ENCODE results near the gene ZBTB47.

ZBTB47 gene

DNA sequence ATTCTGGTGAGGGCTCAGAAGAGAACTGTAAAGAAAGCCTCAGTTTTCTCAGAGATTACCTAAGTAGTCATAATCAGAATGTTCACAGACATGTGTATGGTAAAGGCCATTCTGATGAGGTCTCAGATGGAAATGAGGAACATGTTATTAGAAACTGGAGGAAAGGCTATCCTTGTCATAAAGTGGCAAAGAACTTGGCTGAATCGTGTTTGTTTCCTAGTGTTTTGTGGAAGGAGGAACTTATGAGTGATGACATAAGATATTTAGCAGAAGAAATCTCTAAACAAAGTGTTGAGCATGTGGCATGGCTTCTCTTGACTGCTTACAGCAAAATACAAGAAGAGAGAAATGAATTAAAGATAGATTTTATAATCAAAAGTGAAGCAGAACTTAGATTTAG lies 19.0 kb downstream of the ZBTB47 start:
- no peak for DNase-seq (ENCODE audit: low spot score)
- TF ChIP-seq, protein P1, sequence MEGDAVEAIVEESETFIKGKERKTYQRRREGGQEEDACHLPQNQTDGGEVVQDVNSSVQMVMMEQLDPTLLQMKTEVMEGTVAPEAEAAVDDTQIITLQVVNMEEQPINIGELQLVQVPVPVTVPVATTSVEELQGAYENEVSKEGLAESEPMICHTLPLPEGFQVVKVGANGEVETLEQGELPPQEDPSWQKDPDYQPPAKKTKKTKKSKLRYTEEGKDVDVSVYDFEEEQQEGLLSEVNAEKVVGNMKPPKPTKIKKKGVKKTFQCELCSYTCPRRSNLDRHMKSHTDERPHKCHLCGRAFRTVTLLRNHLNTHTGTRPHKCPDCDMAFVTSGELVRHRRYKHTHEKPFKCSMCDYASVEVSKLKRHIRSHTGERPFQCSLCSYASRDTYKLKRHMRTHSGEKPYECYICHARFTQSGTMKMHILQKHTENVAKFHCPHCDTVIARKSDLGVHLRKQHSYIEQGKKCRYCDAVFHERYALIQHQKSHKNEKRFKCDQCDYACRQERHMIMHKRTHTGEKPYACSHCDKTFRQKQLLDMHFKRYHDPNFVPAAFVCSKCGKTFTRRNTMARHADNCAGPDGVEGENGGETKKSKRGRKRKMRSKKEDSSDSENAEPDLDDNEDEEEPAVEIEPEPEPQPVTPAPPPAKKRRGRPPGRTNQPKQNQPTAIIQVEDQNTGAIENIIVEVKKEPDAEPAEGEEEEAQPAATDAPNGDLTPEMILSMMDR (IDR thresholded peaks at IDR 0.05; ENCODE audit: extremely low read depth, missing control alignments): no peak

DNA sequence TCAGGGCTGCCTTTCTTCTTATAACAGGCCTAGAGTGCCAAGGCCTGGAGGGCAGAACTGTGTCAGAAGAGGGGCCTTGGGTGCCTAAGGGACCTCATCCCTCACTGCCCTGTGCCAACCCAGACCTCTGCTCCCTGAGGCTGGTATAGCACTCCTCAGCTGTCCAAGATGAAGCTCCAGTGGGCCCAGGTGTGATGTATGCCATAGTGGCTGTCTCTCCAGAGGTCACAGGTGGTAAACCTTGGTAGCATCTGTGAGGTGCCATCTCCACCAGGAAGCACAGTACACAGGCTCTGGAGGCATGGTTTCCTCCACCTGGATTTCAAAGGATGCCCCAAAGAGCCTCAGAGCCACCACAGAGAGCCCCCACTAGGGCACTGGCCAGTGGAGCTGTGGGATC lies 19.6 kb downstream of the ZBTB47 start:
- TF ChIP-seq, protein P1 (IDR thresholded peaks at IDR 0.05; ENCODE audit: extremely low read depth, missing control alignments): no peak
- DNase-seq (ENCODE audit: low spot score): no peak

DNA sequence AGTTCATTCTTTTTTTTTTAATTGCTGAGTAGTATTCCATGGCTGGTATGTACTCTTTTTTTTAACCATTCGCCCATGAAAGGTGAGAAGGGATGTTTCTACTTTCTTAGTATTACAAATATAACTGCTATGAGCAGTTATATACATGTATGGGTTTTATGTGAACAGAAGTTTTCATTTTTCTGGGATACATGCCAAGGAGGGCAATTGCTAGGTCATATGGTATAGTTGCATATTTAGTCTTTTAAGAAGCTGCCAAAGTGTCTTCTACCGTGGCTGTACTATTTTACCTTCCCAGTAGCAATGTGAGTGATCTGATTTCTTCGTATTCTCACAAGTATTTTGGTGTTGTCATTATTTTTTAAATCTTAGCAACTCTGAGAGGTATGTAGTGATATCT lies 20.6 kb downstream of the ZBTB47 start:
- DNase-seq (ENCODE audit: low spot score): no peak
- TF ChIP-seq, protein P1 (IDR thresholded peaks at IDR 0.05; ENCODE audit: extremely low read depth, missing control alignments): no peak

DNA sequence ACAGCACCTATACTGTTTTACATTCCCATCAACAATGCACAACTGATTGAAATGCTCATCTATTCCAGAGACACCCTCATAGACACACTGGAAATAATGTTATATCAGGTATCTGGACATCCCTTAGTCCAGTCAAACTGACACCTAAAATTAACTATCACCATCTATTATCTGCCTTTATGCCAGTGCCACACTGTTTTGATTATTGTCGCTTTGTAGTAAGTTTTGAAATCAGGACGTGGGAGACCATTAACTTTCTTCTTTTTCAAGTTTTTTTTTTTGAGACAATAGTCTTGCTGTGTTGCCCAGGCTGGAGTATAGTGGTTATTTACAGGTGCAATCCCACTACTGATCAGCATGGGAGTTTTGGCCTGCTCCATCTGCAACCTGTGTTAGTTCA lies 22.4 kb downstream of the ZBTB47 start:
- DNase-seq (ENCODE audit: low spot score): no peak
- TF ChIP-seq, protein P1 (IDR thresholded peaks at IDR 0.05; ENCODE audit: extremely low read depth, missing control alignments): no peak

DNA sequence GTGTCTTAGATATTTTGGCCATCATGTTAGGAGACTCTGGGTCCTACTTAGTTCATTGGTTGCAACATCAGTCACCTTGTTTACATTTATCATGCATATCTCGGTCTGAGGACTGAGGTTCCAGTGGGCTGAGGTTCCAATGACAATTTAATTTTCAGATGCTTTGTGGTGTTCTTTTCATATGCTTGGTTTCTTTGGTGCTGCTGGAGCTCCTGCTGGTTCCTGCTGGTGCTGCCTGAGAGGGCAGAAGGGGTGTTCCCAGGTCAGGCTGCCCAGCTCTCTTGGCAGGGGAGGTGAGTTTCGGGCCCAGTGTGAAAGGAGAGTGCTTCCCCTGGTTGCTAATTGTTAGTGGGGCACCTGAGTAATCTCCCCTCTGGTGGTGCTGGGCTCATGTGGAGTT lies 24.9 kb downstream of the ZBTB47 start:
- no peak for DNase-seq (ENCODE audit: low spot score)

DNA sequence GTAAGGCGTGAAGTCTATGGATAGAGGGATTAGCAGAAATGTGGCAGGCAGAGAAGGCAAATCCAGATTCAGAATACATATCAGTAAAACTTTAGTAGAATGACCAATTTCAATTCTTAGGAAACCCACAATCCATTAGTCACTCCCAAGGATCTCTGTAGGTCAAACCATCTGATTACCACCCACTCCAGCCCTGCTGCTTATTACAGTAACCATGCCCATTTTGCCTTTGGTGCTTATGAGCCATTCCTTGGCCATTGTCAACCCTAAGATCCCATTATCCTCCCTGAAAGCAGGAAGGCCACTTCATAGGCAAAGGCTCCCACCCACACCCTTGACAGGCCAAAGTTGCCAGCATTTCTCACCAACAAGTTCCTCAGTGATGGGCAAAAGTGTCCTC lies 26.8 kb downstream of the ZBTB47 start:
- TF ChIP-seq, protein P1 (IDR thresholded peaks at IDR 0.05; ENCODE audit: extremely low read depth, missing control alignments): no peak
- DNase-seq (ENCODE audit: low spot score): no peak

More for the DNA sequence above, 24.9 kb downstream of the ZBTB47 start:
- TF ChIP-seq, protein P1 (IDR thresholded peaks at IDR 0.05; ENCODE audit: extremely low read depth, missing control alignments): no peak

DNA sequence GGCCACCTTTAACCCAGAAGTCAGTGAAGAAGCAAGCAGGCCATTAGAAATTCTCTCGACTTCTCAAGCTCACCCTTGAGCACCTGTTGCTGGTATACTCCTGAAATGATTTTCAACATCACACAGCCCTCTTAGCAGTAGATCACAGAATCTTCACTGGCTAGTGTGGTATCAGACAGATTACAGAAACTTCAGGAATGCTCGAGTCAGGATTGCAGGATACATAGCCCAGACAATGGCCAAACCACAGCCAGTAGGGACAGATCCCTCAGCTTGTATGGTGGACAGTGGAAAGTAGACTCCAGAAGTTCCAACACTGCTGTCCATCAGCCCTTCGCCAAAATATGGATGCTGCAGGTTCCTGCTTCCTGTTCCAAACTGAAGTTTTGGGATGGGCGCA lies 27.3 kb downstream of the ZBTB47 start:
- TF ChIP-seq, protein P1 (IDR thresholded peaks at IDR 0.05; ENCODE audit: extremely low read depth, missing control alignments): no peak
- DNase-seq (ENCODE audit: low spot score): no peak
